NCI-H1436 (cell line): ENCODE data around the gene KAZN.

Source experiments
- DNase-seq: peaks from one replicate; lab custom pipeline; 2025; lab: John Stamatoyannopoulos, UW

Gene KAZN

GRCh38 chr1:14590411-14591180 is 7.9 kb upstream of the KAZN start:
- no peak for DNase-seq

GRCh38 chr1:14591600-14591999 is 6.9 kb upstream of the KAZN start:
- no peak for DNase-seq

GRCh38 chr1:14592004-14592631 is 6.4 kb upstream of the KAZN start:
- DNase-seq = no peak

GRCh38 chr1:14593302-14593701 is 5.2 kb upstream of the KAZN start:
- no peak for DNase-seq

- no peak for DNase-seq
Observed at GRCh38 chr1:14594045-14594444, 4.4 kb upstream of the KAZN start.

GRCh38 chr1:14596591-14596990 is 1.9 kb upstream of the KAZN start:
- DNase-seq = no peak

GRCh38 chr1:14597343-14598006 is 1.0 kb upstream of the KAZN start:
- no peak for DNase-seq

GRCh38 chr1:14598007-14598497 is 433 bp upstream of the KAZN start:
- DNase-seq = peak; percentile 25

- no peak for DNase-seq
Observed at GRCh38 chr1:14599183-14599791, 802 bp downstream of the KAZN start.

GRCh38 chr1:14599800-14600199 is 1.3 kb downstream of the KAZN start:
- DNase-seq = no peak

GRCh38 chr1:14600405-14601112 is 2.1 kb downstream of the KAZN start:
- no peak for DNase-seq

GRCh38 chr1:14602136-14602535 is 3.7 kb downstream of the KAZN start:
- no peak for DNase-seq

- DNase-seq = no peak
Observed at GRCh38 chr1:14603645-14604044, 5.2 kb downstream of the KAZN start.

- no peak for DNase-seq
Observed at GRCh38 chr1:14604414-14604813, 5.9 kb downstream of the KAZN start.

GRCh38 chr1:14605945-14606344 is 7.5 kb downstream of the KAZN start:
- DNase-seq = no peak

GRCh38 chr1:14606632-14607031 is 8.1 kb downstream of the KAZN start:
- no peak for DNase-seq

GRCh38 chr1:14607295-14607694 is 8.8 kb downstream of the KAZN start:
- no peak for DNase-seq

- DNase-seq = no peak
Observed at GRCh38 chr1:14608308-14608707, 9.8 kb downstream of the KAZN start.

GRCh38 chr1:14610761-14611160 is 12.3 kb downstream of the KAZN start:
- no peak for DNase-seq

- DNase-seq = no peak
Observed at GRCh38 chr1:14611792-14612191, 13.3 kb downstream of the KAZN start.

- DNase-seq = no peak
Observed at GRCh38 chr1:14612256-14612655, 13.8 kb downstream of the KAZN start.

GRCh38 chr1:14613926-14614325 is 15.4 kb downstream of the KAZN start:
- DNase-seq = no peak
